Stimulated activated CD4-positive, alpha-beta T cell treated with anti-CD3 and anti-CD28 coated beads, TNF-alpha, amount 100 ng/mL, for 1 hour (primary cell): ENCODE results near the gene KSR2.
"Not testable (repeated sequence)": the region's sequence is repeated elsewhere in the genome, so short reads cannot be mapped to it uniquely, and the experiment has no call there.

Source experiments
- DNase-seq, 3 donors: peaks; one replicate each; pipeline ENCODE4 v3.0.0-alpha.2; 2020; ENCODE audit warnings: low read depth in 3 of 3, low spot score in 1 of 3

KSR2 gene

GRCh38 chr12:117892441-117892840 lies 76.3 kb downstream of the KSR2 start:
- no peak for DNase-seq

- DNase-seq = not testable (repeated sequence)
Measured at GRCh38 chr12:117891265-117891664, 77.5 kb downstream of the KSR2 start.

- no peak for DNase-seq
Measured at GRCh38 chr12:117890644-117891043, 78.1 kb downstream of the KSR2 start.

- DNase-seq = no peak
Measured at GRCh38 chr12:117890137-117890536, 78.7 kb downstream of the KSR2 start.

- no peak for DNase-seq
Measured at GRCh38 chr12:117889098-117889497, 79.7 kb downstream of the KSR2 start.

- DNase-seq = no peak
Measured at GRCh38 chr12:117885211-117885610, 83.6 kb downstream of the KSR2 start.

- DNase-seq = no peak
Measured at GRCh38 chr12:117884161-117884560, 84.6 kb downstream of the KSR2 start.

- no peak for DNase-seq
Measured at GRCh38 chr12:117882603-117883184, 86.1 kb downstream of the KSR2 start.

- DNase-seq = no peak
Measured at GRCh38 chr12:117882181-117882580, 86.6 kb downstream of the KSR2 start.

GRCh38 chr12:117881517-117881916 lies 87.3 kb downstream of the KSR2 start:
- no peak for DNase-seq

- DNase-seq = no peak
Measured at GRCh38 chr12:117878605-117879004, 90.2 kb downstream of the KSR2 start.

- no peak for DNase-seq
Measured at GRCh38 chr12:117876436-117876816, 92.4 kb downstream of the KSR2 start.

- no peak for DNase-seq
Measured at GRCh38 chr12:117875744-117876435, 92.9 kb downstream of the KSR2 start.

GRCh38 chr12:117874842-117875434 lies 93.9 kb downstream of the KSR2 start:
- peak in 2 of 3 donors; percentile 28 to 57 for DNase-seq

- not testable (repeated sequence) for DNase-seq
Measured at GRCh38 chr12:117874198-117874597, 94.6 kb downstream of the KSR2 start.

- no peak for DNase-seq
Measured at GRCh38 chr12:117872546-117873169, 96.1 kb downstream of the KSR2 start.

- no peak for DNase-seq
Measured at GRCh38 chr12:117869551-117869950, 99.2 kb downstream of the KSR2 start.

- no peak for DNase-seq
Measured at GRCh38 chr12:117867348-117867747, 101.4 kb downstream of the KSR2 start.

- DNase-seq = no peak
Measured at GRCh38 chr12:117865505-117865904, 103.3 kb downstream of the KSR2 start.

GRCh38 chr12:117863002-117863709 lies 105.6 kb downstream of the KSR2 start:
- no peak for DNase-seq

GRCh38 chr12:117861691-117862090 lies 107.1 kb downstream of the KSR2 start:
- no peak for DNase-seq
